Mesothelial cell of epicardium (in vitro differentiated cells): Measurements from ENCODE around the gene TH. TPM values are rescaled to one million over a fixed set of nuclear protein-coding genes. Genes with fewer than 3 reads are reported as not detected.
"Not testable (repeated sequence)": the region's sequence is repeated elsewhere in the genome, so short reads cannot be mapped to it uniquely, and the experiment has no call there.

Experiments used
- DNase-seq, 2 experiments: peaks; one replicate each; pipeline ENCODE4 v3.0.0; 2021; ENCODE audit warnings: low spot score in 2 of 2; ENCODE audit not compliant: unreplicated experiment in 2 of 2
- H3K27ac Mint-ChIP-seq: 2 replicates; pipeline ENCODE4 v1.8.0; 2021; ENCODE audit warnings: mixed read lengths
- H3K27me3 Mint-ChIP-seq: 2 replicates; pipeline ENCODE4 v1.8.0; 2021; ENCODE audit warnings: low read depth, mixed read lengths
- H3K36me3 Mint-ChIP-seq: 2 replicates; pipeline ENCODE4 v1.8.0; 2021; ENCODE audit warnings: mixed read lengths
- H3K4me1 Mint-ChIP-seq: 2 replicates; pipeline ENCODE4 v1.8.0; 2021; ENCODE audit warnings: mixed read lengths
- H3K4me3 Mint-ChIP-seq: 2 replicates; pipeline ENCODE4 v1.8.0; 2021; ENCODE audit warnings: mild to moderate bottlenecking, moderate library complexity, mixed read lengths
- H3K9me3 Mint-ChIP-seq: 2 replicates; pipeline ENCODE4 v1.8.0; 2021; ENCODE audit warnings: mixed read lengths
- total RNA-seq: library from RNA; stranded (reverse); gene quantifications from 3 replicates; pipeline ENCODE4 v1.2.1, GENCODE V29; 2021
- TF ChIP-seq, protein P1 (sequence below): fragments of 200-600 bp; sonication (generic); IDR thresholded peaks from one replicate; pipeline ENCODE4 v1.5.0; 2021; ENCODE audit warnings: antibody characterized with exemption; ENCODE audit not compliant: unreplicated experiment

The TH gene
- total RNA-seq, 1 donor from 2014 or later: 1.4 TPM

DNA sequence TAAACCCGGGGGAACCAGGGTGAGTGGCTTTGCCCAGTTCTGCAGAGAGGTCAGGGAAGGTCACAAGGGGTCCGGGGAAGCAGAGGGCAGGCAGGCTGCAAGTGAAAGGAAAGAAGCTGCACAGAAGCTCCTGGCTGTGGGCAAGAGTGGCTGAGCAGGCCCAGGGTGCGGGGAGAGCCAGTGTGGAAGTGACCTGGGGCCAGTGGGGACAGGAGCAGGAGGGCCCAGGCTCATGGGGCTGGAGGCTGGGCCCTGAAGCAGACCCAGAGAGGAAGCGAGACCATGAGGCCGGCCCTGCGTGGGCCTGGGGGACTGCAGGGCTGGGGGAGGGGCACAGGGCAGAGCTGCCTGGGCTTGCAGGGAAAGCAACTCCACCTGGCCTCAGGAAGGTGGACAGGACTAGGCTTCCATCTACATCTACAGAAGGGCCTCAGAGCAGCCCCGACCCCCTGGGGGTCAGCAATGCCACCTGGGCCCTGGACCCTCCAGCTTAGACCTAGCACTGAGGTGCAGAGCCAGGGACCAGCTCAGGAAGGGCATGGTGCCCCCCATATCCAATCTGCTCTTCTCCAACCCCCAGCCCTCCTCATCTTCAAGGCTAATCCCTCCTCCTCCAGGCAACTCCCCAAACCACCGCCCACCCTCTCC lies 44.0 kb downstream of the TH start:
- H3K4me1 Mint-ChIP-seq: peaks cover 11% of the 10 kb centered on the region
- no peaks in the 10 kb centered on the region for H3K9me3 Mint-ChIP-seq
- peaks cover 19% of the 10 kb centered on the region for H3K27me3 Mint-ChIP-seq
- H3K4me3 Mint-ChIP-seq: no peak overlapping the region
- TF ChIP-seq, protein P1, sequence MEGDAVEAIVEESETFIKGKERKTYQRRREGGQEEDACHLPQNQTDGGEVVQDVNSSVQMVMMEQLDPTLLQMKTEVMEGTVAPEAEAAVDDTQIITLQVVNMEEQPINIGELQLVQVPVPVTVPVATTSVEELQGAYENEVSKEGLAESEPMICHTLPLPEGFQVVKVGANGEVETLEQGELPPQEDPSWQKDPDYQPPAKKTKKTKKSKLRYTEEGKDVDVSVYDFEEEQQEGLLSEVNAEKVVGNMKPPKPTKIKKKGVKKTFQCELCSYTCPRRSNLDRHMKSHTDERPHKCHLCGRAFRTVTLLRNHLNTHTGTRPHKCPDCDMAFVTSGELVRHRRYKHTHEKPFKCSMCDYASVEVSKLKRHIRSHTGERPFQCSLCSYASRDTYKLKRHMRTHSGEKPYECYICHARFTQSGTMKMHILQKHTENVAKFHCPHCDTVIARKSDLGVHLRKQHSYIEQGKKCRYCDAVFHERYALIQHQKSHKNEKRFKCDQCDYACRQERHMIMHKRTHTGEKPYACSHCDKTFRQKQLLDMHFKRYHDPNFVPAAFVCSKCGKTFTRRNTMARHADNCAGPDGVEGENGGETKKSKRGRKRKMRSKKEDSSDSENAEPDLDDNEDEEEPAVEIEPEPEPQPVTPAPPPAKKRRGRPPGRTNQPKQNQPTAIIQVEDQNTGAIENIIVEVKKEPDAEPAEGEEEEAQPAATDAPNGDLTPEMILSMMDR: no peak
- no peak for DNase-seq
- peak overlapping the region; percentile 73 for H3K27ac Mint-ChIP-seq
- H3K36me3 Mint-ChIP-seq: peaks cover 5% of the 10 kb centered on the region

DNA sequence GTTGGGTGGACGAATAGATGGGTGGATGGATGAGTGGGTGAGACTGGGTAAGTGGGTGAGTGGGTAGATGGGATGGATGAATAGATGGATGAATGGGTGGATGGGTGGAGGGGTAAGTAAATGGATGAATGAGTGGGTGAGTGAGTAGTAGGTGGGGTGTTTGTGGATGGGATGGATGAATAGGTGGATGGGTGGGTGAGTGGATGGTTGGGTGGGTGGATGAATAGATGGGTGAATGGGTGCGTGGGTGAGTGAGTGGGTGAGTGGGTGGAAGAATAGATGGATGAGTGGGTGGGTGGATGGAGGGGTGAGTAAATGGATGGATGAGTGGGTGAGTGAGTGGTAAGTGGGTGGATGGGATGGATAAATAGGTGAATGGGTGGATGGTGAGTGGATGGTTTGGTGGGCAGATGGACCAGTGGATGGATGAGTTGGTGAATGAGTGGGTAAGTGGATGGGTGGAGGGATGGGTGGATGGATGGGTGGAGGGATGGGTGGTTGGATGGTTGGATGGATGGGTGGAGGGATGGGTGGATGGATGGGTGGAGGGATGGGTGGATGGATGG lies 45.0 kb downstream of the TH start:
- Mint-ChIP-seq H3K27ac (no peak overlapping the region), H3K4me3 (no peak overlapping the region), H3K27me3 (peaks cover 10% of the 10 kb centered on the region), H3K4me1 (peaks cover 14% of the 10 kb centered on the region), H3K9me3 (no peaks in the 10 kb centered on the region), H3K36me3 (peaks cover 5% of the 10 kb centered on the region)
- TF ChIP-seq, protein P1: no peak
- no peak for DNase-seq

DNA sequence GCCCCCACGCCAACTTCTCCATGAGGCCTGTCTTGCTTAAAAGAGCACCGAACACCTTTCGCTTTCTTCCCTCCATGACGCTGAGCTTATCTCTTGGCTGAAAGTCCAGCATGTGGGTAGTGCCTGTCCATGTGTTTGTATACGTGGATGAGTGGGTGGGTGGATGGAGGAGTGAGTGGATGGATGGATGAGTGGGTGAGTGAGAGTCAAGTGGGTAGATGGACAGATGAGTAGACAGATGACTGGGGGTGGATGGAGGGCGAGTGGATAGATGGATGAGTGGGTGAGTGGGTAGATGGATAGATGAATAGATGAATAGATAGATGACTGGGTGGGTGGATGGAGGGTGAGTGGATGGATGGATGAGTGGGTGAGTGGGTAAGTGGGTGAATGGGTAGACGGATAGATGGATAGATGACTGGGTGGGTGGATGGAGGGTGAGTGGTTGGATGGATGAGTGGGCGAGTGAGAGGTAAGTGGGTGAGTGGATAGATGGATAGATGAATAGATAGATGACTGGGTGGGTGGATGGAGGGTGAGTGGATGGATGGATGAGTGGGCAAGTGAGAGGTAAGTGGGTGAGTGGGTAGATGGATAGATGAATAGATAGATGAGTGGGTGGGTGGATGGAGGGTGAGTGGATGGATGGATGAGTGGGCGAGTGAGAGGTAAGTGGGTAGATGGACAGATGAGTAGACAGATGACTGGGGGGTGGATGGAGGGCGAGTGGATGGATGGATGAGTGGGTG lies 46.7 kb downstream of the TH start:
- not testable (repeated sequence) for H3K4me3 Mint-ChIP-seq, H3K36me3 Mint-ChIP-seq

DNA sequence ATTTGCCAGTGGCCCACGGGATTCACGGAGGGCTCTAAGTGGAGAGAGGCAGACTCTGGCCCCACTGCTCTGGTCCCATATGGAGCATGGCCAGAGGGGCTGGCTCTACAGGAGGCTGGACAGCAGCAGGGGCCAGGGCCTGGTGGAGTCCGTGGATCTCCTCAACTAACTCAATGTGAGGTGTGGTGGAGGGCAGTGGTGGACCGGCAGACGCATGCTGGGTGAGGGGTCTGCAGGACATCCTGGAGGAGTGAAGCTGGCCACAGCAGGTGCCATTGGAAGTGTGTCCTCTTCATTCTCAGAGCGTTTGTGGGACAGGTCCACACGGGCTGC lies 48.0 kb downstream of the TH start:
- peaks cover 5% of the 10 kb centered on the region for H3K27me3 Mint-ChIP-seq
- TF ChIP-seq, protein P1: no peak
- no peaks in the 10 kb centered on the region for H3K36me3 Mint-ChIP-seq
- no peak overlapping the region for H3K27ac Mint-ChIP-seq
- H3K4me3 Mint-ChIP-seq: no peak overlapping the region
- no peak for DNase-seq
- H3K4me1 Mint-ChIP-seq: peaks cover 28% of the 10 kb centered on the region
- H3K9me3 Mint-ChIP-seq: no peaks in the 10 kb centered on the region

More for the DNA sequence above, 46.7 kb downstream of the TH start:
- H3K27ac Mint-ChIP-seq, DNase-seq, H3K9me3 Mint-ChIP-seq, H3K27me3 Mint-ChIP-seq: not testable (repeated sequence)
- H3K4me1 Mint-ChIP-seq: peaks cover 28% of the 10 kb centered on the region

DNA sequence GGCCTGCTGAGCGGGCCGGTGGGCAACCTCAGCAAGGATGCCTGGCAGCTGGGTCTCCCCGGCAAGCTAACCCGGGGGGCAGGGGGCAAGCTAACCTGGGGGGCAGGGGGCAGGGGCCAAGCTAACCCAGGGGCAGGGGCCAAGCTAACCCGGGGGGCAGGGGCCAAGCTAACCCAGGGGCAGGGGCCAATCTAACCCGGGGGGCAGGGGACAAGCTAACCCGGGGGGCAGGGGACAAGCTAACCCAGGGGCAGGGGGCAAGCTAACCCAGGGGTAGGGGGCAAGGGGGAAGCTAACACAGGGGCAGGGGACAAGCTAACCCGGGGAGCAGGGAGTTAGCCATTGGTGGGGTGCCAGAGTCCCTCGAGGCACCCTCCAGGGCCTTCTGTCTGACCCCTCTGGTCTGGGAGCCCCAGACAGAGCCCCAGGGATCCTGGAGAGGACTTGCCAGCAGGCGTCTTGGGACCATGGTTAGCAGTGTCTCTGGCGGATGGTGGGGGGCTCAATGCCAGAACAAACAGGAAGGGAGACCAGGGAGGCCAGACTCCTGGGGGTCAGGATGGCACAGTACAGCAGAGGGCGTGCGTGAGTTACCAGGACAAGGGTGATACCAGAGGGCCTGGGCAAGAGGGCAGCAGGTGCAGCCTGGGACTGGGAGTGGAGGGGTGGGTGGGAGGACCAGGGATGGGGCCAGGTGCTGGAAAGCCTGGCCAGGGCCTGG lies 48.5 kb downstream of the TH start:
- Mint-ChIP-seq H3K27me3 (peaks cover 8% of the 10 kb centered on the region), H3K4me1 (peaks cover 28% of the 10 kb centered on the region), H3K9me3 (peaks cover 5% of the 10 kb centered on the region), H3K36me3 (no peaks in the 10 kb centered on the region), H3K27ac (peak overlapping the region; percentile 25), H3K4me3 (no peak overlapping the region)
- peak in 1 of 2 experiments; percentile 9 for DNase-seq
- TF ChIP-seq, protein P1: no peak
